HG03521 (cell line): Measurements from ENCODE around the gene GHRHR.

Experiments
- ATAC-seq: cut with Tn5 transposase; IDR thresholded peaks from one replicate; pipeline ENCODE4 v1.9.1; 2021; ENCODE audit warnings: mild to moderate bottlenecking, moderate library complexity; ENCODE audit not compliant: unreplicated experiment

GHRHR gene

GRCh38 chr7:31002256-31002655 lies 38.5 kb downstream of the GHRHR start:
- ATAC-seq: no peak

GRCh38 chr7:31003097-31003496 lies 39.3 kb downstream of the GHRHR start:
- no peak for ATAC-seq

- ATAC-seq: no peak
These were observed 40.0 kb downstream of the GHRHR start for GRCh38 chr7:31003721-31004120.

GRCh38 chr7:31004393-31004792 lies 40.6 kb downstream of the GHRHR start:
- no peak for ATAC-seq

GRCh38 chr7:31006857-31007256 lies 43.1 kb downstream of the GHRHR start:
- ATAC-seq: no peak

GRCh38 chr7:31007634-31008033 lies 43.9 kb downstream of the GHRHR start:
- no peak for ATAC-seq

- no peak for ATAC-seq
These were observed 51.1 kb downstream of the GHRHR start for GRCh38 chr7:31014826-31015225.

- no peak for ATAC-seq
These were observed 53.4 kb downstream of the GHRHR start for GRCh38 chr7:31017032-31017675.

GRCh38 chr7:31017721-31018120 lies 54.0 kb downstream of the GHRHR start:
- no peak for ATAC-seq

GRCh38 chr7:31019509-31019908 lies 55.8 kb downstream of the GHRHR start:
- ATAC-seq: no peak

GRCh38 chr7:31020161-31020560 lies 56.4 kb downstream of the GHRHR start:
- no peak for ATAC-seq

GRCh38 chr7:31020652-31021051 lies 56.9 kb downstream of the GHRHR start:
- no peak for ATAC-seq

GRCh38 chr7:31022117-31022516 lies 58.4 kb downstream of the GHRHR start:
- no peak for ATAC-seq

GRCh38 chr7:31022726-31023125 lies 59.0 kb downstream of the GHRHR start:
- no peak for ATAC-seq

- ATAC-seq: no peak
These were observed 60.1 kb downstream of the GHRHR start for GRCh38 chr7:31023877-31024276.

- ATAC-seq: no peak
These were observed 63.6 kb downstream of the GHRHR start for GRCh38 chr7:31027161-31027965.

GRCh38 chr7:31028006-31028405 lies 64.3 kb downstream of the GHRHR start:
- no peak for ATAC-seq

GRCh38 chr7:31028417-31028992 lies 64.8 kb downstream of the GHRHR start:
- ATAC-seq: no peak
